Measurements from ENCODE around the gene HOXA4.

Gene HOXA4

DNA sequence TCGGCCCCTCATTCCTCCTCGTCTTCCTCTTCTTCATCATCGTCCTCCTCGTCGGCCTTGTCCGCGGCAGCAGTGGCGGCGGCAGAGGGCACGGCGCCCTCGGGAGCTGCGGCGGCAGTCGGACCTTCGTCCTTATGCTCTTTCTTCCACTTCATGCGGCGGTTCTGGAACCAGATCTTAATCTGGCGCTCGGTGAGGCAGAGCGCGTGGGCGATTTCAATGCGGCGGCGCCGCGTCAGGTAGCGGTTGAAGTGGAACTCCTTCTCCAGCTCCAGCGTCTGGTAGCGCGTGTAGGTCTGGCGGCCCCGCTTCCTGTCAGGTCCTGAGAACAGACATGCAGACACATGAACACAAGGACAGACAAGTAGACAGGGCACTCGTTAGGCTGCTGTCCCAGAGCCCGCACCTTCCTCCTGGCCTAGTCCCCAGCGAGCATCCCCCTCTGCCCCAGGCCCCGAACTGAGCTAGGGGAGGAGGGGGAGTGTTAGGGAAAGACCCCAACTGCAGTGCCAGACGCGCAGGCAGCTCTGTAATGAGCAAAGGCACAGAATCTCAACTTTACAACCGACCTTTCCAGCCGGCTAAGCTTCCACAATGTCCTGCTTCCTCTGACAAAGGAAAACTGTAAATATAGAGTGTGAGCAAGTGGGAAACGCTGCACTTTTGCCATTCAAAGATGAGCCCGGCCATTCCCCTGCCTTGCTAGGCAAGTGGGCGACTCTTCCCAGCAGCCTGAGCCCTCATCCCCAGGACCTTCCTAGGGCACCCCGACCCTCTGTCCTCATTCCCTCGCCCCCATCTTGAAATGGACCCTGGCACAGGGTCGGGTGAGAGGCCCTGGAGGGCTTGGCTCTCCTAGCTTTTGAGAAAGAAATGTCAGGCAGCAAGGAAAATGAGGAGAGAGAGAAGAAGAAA, 24.6 kb upstream of the HOXA4 start:
- peak overlapping the region in 1 of 2 donors; percentile 49 for H3K27ac Mint-ChIP-seq
- peaks cover 78% of the 10 kb centered on the region for H3K4me1 Mint-ChIP-seq
- ATAC-seq, result no peak
- peaks cover 100% of the 10 kb centered on the region for H3K27me3 Mint-ChIP-seq
- DNase-seq, result peak in 1 of 2 donors; percentile 48
- H3K4me3 Mint-ChIP-seq, result peak overlapping the region; percentile 64 to 80
- no peaks in the 10 kb centered on the region for H3K9me3 Mint-ChIP-seq

DNA sequence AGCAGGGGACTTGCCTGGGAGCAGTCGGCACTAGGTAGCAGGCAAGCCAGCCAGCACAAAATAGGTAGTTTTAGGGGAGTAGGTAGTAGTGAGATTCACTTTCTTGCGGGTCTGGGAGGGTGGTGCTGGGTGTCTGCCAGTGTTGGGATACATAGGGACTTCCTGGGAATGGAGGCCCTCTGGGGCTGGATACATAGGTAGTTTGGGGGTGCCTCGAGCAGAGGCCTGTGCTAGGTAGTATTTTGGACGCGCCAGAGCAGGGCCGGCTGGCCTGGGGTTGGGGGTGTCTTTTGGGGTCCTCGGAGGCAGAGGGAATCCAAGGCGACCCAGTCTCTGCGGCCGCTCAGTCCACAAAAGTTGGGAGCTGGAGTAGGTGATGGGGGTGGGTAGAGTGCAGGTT, 23.8 kb upstream of the HOXA4 start:
- Mint-ChIP-seq H3K27ac (peak overlapping the region in 1 of 2 donors; percentile 79), H3K4me3 (peak overlapping the region in 1 of 2 donors; percentile 80), H3K27me3 (peaks cover 100% of the 10 kb centered on the region), H3K9me3 (no peaks in the 10 kb centered on the region), H3K4me1 (peaks cover 72% of the 10 kb centered on the region)
- no peak for ATAC-seq
- no peak for DNase-seq

DNA sequence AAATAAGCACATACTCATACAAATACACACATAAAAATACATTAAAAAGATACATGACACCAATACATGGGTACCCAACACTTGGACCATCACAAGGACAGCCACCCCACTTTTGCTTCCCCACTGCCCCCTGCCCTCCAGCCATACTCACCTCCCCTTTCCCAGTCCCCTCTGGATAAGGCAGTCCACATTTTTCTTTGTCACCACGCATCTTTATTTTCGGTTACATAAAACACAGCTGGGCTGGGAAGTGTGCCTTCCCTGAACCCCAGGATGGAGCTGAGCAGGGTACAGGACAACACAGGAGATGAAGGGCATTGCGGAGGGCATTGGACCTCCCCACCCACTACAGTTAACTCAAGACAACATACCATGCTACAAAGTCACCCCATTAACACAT, 23.0 kb upstream of the HOXA4 start:
- H3K4me3 Mint-ChIP-seq, result no peak overlapping the region
- H3K9me3 Mint-ChIP-seq, result no peaks in the 10 kb centered on the region
- no peak overlapping the region for H3K27ac Mint-ChIP-seq
- DNase-seq (no peak), ATAC-seq (no peak)
- peaks cover 69% of the 10 kb centered on the region for H3K4me1 Mint-ChIP-seq
- peaks cover 100% of the 10 kb centered on the region for H3K27me3 Mint-ChIP-seq

DNA sequence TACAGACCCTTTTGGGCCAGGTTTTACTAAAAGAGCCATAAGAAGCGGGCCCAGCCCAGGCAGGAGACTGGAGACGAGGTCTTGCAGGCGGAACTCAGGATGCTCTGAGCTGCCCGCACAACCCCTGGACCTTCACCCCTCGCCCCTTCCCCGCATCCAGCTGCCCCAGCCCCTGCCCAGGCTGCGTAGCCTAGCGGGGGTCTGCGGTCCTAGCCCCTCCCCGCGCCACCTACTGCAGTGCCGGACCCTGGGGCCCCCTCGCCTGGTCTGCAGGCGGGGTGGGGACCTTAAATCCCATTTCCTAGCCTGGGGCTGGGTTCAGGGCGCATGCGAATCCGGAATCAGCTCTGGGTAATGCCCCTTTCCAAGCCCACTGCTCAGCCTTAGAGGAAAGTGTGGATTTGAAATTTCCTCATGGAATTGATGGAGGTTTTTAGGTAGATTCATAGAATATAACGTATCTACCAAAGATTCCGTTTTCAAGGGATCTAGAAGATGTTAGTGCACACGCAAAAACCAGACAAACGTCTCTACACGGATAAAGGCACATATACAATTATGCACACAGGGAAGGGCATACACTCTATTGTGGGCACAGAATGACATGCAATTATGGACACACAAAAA, 22.4 kb upstream of the HOXA4 start:
- peaks cover 100% of the 10 kb centered on the region for H3K27me3 Mint-ChIP-seq
- ATAC-seq (no peak), DNase-seq (no peak)
- H3K4me3 Mint-ChIP-seq, result no peak overlapping the region
- peaks cover 69% of the 10 kb centered on the region for H3K4me1 Mint-ChIP-seq
- H3K27ac Mint-ChIP-seq, result no peak overlapping the region
- no peaks in the 10 kb centered on the region for H3K9me3 Mint-ChIP-seq

DNA sequence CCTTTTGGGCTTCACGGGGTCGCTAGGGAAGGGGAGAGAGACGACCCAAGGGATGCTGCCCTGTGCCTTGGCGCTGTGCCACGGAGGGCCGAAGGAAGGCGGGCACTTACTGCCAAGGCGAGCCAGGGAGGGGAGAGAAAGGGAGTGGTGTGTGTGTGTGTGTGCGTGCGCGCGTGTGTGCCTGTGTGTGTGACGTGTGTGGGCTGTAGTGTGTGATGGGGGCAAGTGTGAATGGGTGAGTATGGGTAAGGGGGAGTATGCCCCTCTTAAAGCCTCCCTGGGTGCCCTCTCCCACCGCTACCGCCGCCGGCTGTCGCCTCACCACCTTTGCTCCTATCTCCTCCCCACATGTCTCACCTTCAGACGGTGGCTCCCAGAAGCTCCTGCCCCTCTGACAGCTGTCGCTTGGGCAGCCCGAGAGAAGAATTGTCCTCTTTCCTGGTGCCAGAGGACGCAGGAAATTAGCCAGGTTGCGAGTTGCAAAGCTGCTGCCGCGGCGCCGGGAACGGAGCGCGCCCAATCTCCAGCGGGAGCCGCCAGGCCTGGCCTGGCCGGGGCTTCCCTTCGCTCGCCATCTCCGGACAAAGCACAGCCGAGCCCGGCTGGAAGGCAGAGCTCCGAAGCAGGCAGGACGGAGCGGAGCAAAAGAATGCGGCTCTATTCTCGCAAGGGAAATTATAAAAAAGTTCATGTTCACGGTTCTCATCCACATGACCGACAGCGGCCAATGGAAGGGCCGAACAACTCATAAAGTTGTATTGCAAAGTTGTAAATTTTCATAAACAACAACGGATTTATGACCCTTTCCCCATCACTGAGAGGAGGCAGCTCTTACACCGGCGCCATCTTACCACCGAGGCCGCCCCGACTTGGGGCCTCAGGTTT, 21.6 kb upstream of the HOXA4 start, which contains the start of gene HOXA3:
Gene HOXA3, minus strand, starts transcription at position 653 of the 885 bp plus-strand sequence. CDS start 41,943 bp downstream, outside the sequence.
- Mint-ChIP-seq H3K4me1 (peaks cover 62% of the 10 kb centered on the region), H3K27ac (peak within 1 kb of the TSS in 1 of 2 donors; percentile 68)

DNA sequence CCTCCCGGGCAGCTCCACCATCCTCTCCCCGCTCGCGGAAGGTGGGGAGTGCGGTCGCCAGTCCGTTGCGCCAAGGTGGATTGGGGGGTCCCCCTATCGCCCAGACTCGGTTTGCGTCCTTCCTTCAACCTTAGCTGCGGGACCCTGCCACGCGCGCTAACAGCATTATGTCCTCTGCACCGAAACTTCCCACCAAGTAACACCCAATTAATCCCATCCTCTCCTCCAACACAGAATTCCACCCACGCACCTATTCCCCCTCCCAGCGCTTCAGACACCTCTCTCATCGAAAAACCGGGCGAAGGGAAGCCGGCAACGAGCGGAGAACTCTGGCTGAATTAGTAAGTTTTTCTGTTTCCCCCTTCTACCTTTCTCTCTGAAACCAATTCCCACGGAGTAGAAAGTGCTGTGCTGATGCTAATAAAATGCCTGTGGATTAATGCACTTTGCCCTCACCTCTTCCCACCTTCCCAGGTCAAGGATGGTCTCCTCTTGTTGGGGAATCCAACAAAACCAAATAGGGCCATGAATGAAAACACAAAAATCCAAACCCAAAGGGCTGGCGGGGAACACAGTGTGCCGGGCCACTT, 20.9 kb upstream of the HOXA4 start:
- Mint-ChIP-seq H3K27me3 (peaks cover 100% of the 10 kb centered on the region), H3K4me1 (peaks cover 58% of the 10 kb centered on the region), H3K27ac (peak overlapping the region in 1 of 2 donors; percentile 68)

More for the DNA sequence above, 21.6 kb upstream of the HOXA4 start, which contains the start of gene HOXA3:
- DNase-seq, result no peak
- no peak for ATAC-seq
- Mint-ChIP-seq H3K27me3 (peaks cover 100% of the 10 kb centered on the region), H3K4me3 (peak within 1 kb of the TSS; percentile 79 to 87), H3K9me3 (no peaks in the 10 kb centered on the region)

DNA sequence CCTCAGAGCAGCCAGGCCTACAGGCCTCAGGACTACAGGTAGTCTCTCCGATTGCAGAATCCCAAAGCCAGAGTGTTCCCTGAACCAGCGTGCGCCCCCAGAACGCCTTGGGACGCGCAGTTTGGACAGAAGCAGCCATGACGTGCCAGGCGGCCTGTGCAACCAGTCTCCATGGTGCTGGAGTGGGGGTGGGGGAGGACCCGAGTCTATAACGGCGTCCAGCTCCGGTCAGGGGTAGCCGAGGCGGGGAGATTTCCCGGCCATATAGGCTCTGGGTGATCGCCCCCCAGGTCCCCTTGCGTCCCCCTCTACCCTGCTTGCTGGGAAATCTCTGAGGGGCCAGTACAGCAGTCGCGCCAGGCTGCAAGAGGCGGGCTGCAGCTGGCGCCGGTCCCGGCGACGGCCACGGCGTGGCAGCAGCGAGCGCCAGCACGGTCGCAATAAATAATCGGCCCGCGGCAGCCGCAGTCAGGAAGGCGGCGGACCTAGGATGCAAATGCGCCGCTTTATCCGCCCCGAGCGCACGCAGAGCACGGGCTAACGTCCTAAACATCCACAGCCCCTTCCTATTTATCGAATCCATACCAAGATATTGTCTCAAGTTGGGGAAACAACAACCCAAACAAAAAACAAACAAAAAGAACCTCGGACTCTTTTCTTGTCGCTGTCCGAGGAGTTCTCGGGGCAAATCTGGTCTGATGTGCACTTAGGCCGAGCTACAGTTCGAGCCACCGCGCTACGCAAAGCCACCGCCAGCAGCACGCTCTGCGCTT, 20.2 kb upstream of the HOXA4 start:
- Mint-ChIP-seq H3K27ac (no peak overlapping the region), H3K27me3 (peaks cover 100% of the 10 kb centered on the region), H3K4me3 (peak overlapping the region; percentile 79 to 87), H3K4me1 (peaks cover 52% of the 10 kb centered on the region), H3K9me3 (no peaks in the 10 kb centered on the region)
- DNase-seq, result peak; percentile 74 to 79
- ATAC-seq, result peak; percentile 79

More for the DNA sequence above, 20.9 kb upstream of the HOXA4 start:
- DNase-seq (no peak), ATAC-seq (no peak)
- H3K9me3 Mint-ChIP-seq, result no peaks in the 10 kb centered on the region
- H3K4me3 Mint-ChIP-seq, result peak overlapping the region; percentile 79 to 87

DNA sequence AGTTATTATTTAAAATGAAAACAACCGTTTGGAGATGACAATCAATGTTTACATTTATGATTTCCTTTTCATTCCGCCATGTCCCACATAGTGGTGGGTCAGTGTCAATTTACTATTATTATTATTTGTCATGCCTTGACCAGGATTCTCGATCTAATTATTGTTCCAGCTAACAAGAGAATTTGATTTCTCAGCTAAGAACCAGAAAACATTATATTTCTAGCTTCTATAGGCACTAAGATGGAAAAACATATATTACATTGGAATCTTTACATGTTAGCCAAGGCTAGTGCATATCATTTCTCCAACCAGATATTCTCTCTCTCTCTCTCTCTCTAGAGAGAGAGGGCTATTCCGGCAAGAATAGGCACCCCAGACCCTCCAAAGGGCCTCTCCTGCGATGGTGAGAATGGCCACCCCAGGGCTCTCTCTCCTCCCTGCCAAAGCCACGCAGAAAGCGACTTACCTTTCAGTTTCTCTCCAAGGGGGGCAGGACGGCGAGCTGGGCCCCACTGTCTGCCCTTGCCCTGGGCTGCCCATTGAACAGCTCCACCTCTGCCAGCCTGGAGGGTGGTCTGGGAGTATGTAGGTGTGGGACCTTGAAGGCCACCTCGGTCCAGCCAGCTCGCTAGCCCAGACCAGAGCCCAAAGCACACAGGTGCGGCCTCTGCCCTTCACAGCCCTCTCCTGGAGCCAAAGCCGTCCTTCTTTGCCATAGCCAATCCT, 19.4 kb upstream of the HOXA4 start:
- no peaks in the 10 kb centered on the region for H3K9me3 Mint-ChIP-seq
- H3K4me1 Mint-ChIP-seq, result peaks cover 44% of the 10 kb centered on the region
- peaks cover 100% of the 10 kb centered on the region for H3K27me3 Mint-ChIP-seq
- ATAC-seq, result peak; percentile 17
- no peak overlapping the region for H3K27ac Mint-ChIP-seq
- DNase-seq, result peak in 1 of 2 donors; percentile 9
- peak overlapping the region; percentile 79 to 87 for H3K4me3 Mint-ChIP-seq

DNA sequence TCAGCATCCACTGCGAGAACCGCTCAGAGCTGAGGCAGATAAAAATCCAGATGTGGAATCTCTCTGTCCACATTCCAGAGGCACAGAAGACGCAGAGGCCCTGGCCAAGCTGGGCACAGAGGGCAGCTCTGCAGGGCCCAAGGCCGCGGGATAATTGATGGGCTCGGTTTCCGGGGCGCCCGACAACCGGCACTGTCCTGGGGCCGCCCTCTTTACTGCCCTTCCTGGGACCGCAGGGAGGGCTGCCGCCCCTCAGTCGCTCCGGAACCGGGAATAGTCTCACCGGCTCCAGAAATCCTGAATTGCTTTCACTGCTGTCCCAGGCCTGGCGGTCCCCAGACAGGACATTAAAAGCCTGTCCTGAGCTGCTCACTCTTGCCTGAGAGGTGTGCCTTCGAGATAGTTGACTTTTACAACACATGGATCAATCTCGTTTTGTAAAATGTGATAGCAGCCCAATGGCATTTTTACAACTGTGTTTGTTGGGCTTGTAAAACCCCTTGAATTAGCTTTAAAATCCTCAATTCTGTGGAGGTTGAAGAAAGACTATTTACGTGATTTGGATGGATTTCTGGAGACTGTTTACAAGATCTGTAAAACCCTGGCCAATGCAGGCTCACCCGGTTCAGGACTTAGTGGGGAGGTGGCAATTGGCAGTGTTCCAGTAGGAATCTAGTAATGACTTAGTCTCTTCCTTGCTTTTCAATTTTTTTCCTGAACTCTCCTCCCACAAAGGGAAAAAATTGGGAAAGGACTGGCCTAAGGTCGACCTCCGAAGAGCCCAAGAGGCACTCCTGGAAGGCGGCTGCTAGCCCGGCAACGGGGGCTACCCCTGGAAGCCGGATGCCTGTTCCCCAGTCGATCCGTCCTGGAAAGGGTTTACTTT, 18.4 kb upstream of the HOXA4 start:
- peaks cover 35% of the 10 kb centered on the region for H3K4me1 Mint-ChIP-seq
- no peak overlapping the region for H3K27ac Mint-ChIP-seq
- no peak for DNase-seq
- no peak for ATAC-seq
- H3K9me3 Mint-ChIP-seq, result no peaks in the 10 kb centered on the region
- H3K27me3 Mint-ChIP-seq, result peaks cover 94% of the 10 kb centered on the region
- no peak overlapping the region for H3K4me3 Mint-ChIP-seq

DNA sequence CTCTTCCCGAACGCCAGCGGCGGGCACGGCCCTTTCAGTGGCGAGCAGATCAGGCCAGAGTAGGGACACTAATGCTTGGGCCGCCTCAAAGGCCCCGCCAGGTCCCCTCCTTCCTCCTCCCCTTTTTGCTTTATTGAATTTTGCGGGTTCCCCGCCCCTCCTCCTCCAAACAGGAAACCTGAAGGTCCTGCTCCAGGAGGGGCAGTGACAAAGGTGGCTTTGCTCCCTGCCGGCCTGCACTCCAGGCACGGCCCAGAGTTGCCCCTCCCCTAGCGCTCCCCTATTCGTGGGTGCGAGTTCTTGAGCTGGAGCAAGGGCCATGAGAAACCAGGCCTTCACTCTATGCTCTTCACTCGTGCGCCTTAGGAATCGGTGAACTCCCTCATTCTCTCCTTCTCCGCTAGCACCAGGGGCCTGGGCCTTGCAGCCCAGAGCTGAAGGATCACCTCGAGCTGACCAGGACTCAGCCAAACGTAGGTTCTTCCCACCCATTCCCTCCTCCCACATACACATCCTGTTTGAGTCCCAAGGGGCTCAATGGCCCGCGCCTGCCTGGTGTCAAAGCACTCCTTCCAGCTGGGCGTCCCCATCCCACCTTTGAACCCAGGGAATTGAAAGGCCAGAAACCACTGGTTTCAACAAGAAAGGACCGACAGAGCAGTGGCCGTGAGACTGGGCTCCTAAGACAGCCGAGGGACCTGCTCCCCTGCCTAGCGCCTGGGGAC, 17.6 kb upstream of the HOXA4 start:
- DNase-seq (no peak), ATAC-seq (no peak)
- Mint-ChIP-seq H3K4me3 (peak overlapping the region; percentile 69 to 78), H3K27me3 (peaks cover 86% of the 10 kb centered on the region), H3K9me3 (no peaks in the 10 kb centered on the region), H3K4me1 (peaks cover 35% of the 10 kb centered on the region), H3K27ac (no peak overlapping the region)

DNA sequence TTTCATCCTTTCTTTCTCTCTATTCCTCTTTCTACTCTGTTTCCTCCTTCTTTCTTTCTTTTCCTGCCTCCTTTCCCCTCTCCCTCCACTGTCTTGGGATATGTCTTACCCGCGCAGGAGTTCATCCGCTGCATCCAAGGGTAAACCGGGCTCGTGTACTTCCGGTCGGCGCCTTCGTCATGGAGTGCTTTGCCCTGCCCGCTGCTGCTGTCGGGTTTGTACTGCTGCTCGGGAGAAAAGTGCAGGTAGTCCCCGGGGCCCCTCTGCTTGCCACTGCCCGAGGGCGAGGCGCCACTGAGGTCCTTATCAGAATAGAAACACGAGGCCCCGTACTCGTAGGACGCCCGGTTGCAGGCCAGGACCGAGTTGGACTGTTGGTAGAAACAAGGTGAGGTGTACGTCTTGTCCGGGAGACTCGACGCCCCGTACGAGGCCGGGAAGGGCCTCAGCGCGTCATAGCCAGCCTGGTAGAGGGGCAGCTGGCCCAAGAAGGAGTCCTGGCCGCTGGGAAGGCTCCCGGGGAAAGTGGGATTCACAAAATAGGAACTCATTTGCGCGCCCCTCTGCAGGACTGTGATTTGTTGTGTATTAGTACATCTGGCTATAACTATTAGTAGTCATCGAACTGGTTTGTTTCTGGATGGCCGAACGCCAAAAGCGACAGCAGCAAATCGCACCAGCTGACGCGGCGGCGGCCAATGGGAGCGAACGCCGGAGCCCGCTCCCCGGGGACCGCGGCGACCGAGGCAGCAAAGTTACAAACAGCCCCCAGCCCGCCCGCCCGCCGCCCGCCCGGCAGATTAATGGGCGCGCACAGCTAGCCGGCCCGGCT, 16.9 kb upstream of the HOXA4 start, which contains the start of gene HOXA6:
Gene HOXA6, minus strand, starts transcription at position 576 of the 832 bp plus-strand sequence. Its CDS starts 25 bp downstream, at position 551.
- no peak for DNase-seq
- no peaks in the 10 kb centered on the region for H3K9me3 Mint-ChIP-seq
- peak within 1 kb of the TSS; percentile 69 to 78 for H3K4me3 Mint-ChIP-seq
- no peak within 1 kb of the TSS for H3K27ac Mint-ChIP-seq
- ATAC-seq, result no peak
- peaks cover 85% of the 10 kb centered on the region for H3K27me3 Mint-ChIP-seq
- H3K4me1 Mint-ChIP-seq, result peaks cover 33% of the 10 kb centered on the region
